Epidermal melanocyte (primary cell): ENCODE measurements around the gene FZD7.

Source experiments
- DNase-seq: peaks from one replicate; pipeline ENCODE4 v3.0.0; 2011; ENCODE audit warnings: low spot score; ENCODE audit not compliant: insufficient read length

The FZD7 gene

GRCh38 chr2:202036601-202037037, 3.0 kb downstream of the FZD7 start:
- no peak for DNase-seq

DNA sequence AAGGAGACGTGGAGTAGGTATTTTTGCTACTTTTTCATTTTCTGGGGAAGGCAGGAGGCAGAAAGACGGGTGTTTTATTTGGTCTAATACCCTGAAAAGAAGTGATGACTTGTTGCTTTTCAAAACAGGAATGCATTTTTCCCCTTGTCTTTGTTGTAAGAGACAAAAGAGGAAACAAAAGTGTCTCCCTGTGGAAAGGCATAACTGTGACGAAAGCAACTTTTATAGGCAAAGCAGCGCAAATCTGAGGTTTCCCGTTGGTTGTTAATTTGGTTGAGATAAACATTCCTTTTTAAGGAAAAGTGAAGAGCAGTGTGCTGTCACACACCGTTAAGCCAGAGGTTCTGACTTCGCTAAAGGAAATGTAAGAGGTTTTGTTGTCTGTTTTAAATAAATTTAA, 3.4 kb downstream of the FZD7 start:
- DNase-seq: no peak

DNA sequence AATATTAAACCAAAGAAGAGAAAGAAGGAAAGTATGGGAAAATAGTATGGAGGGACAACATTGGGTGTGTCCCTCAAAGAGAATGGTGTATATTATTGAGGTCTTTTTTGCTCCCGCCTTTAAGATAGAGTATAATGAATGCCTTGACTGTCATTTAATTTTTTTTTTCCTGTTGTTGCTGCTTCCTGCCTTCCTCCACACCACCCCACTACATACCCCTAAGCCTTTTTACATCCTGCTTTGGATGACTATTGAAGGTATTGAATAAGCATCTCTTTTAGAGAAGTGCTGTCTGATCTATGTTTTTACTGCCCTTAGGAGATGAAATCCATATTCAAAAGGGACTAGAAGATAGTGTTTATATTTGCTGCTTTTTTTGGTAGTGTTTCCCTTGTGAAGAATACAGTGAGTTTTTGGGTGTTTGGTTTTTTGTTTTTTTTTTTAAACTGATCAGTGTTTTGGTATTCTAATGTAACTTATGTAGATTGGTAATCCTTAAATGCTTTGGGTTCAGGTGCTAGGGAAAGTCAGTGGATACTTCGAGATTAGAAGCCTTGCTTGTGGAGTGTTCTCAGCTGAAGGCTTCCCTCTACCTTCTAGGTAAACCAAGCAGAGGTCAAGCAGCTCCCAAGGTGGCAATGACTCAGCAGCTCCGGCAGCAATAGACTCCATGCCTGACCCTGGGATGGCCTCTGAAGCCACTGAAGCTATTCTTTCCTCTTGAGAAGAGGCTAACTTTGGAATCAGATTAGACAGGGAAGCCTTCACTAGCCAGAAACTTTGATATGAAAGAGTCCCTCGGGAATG, 5.0 kb downstream of the FZD7 start:
- no peak for DNase-seq

GRCh38 chr2:202039278-202040078, 5.8 kb downstream of the FZD7 start:
- DNase-seq: no peak

- DNase-seq: no peak
Observed at GRCh38 chr2:202040079-202040844, 6.6 kb downstream of the FZD7 start.

- no peak for DNase-seq
Observed at GRCh38 chr2:202042444-202042843, 8.8 kb downstream of the FZD7 start.

DNA sequence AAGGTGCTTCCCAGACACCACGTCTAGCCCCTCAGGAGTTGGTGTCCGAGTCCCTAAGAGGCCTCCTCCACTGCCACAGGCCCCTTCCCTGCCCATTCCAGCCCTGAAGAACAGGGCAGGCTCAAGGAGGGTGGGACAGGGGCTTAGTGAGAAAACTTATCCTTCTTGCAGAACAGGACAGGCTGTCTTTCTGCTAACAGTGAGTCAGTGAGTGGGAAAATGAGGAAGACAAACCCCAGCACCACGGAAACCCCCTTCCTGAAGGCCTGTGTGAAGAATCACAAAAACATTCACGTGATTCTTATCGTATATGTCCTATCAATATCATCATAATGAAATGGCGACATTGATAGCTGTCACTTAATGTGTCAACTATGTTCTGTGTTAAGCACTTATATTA, 9.8 kb downstream of the FZD7 start:
- DNase-seq: no peak

GRCh38 chr2:202044777-202045176, 11.1 kb downstream of the FZD7 start:
- DNase-seq: no peak

DNA sequence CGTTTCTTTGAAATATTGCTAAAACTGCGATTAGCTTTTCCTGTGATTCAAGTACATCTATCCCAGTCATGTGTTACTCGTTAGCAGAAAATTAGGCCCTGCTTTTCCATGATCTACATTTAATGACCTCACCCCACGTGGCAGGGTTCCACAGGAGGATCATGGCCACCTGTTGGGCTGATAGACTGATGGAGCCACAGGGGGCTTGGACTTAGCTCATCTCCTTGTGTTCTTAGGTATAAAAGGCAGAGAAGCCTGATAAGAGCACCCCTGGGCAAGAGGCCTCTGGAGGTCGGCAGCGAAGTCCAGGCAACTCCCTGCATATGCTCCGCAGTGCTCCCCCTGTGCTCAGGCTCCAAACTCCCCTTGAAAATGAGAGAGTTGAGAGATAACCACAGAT, 12.9 kb downstream of the FZD7 start:
- DNase-seq: no peak

DNA sequence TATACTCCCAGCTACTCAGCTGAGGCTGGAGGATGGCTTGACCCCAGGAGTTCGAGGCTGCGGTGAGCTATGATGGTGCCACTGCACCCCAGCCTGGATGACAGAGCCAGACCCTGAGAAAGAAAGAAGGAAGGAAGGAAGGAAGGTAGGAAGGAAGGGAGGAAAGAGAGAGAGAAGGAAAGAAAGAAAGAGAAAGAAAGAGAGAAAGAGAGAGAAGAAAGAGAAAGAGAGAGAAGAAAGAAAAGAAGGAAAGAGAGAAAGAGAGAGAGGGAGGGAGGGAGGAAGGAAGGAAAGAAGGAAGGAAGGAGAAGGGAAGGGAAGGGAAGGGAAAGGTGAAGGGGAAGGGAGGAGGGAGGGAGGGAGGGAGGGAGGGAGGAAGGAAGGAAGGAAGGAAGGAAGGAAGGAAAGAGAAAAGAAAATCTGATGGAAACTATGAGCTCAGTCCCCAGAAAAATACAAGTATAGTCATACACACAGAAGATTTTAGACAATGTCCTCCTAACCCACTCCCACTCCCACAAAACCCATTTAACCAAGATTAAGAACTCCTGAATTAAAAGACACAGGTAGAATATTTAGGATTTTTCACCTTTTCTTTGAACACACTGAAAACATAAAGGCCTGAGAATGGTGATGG, 15.6 kb downstream of the FZD7 start:
- no peak for DNase-seq

DNA sequence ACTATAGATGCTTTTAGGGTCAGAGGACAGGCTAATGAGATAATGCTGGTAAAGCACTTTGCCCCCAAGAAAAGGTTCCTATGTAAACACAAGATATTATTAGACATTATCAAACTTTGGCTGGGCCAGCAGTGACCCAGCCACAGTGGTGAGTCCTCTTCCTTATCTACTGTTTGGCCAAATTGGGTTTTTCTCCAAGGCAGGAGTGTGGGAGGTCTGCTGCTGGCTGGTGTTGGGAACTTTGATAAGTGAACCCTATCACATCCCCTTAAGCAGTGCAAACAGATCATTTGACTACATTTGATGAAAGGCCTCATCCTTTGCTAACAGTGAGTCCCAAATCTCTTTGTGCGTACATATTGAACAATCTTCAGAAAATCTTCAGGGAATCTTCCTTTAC, 16.2 kb downstream of the FZD7 start:
- no peak for DNase-seq

GRCh38 chr2:202050652-202051051, 17.0 kb downstream of the FZD7 start:
- no peak for DNase-seq

GRCh38 chr2:202051499-202052161, 18.0 kb downstream of the FZD7 start:
- no peak for DNase-seq

DNA sequence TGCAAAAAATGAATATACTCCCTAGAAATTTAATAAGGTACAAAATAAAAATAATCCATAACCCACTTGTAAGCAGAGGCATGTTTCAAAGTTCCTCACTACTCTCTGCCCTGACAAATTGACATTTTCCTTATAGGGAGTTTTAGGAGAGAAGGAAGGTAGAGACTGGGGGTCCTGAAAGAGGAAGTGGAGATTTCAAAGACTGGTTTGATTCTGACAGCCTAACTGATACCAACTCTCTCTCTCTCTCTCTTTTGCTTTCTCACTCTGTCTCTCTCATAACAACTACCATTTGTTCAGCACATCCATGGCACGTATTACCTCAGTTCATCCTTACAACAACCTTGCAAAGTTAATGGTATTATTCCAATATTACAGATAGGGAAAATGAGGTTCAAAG, 18.6 kb downstream of the FZD7 start:
- no peak for DNase-seq

DNA sequence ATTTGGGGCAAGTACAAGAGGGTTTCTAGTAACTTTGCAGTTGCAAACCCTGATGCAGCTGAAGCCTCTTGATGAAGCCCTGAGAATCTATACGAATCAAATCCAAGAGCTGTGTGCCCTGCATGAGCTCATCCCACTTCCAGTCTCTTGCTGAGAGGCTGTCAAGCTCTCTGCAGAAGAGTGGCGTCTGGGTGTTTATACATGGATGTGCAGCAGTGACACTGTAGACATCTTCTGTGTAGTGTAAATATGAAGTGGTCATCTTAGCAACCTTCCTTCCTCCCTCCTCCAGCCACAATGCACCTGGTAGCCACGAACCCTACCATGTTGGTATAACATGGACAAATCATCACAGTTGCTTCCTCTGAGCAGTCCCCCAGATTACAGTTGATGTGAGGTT, 21.0 kb downstream of the FZD7 start:
- no peak for DNase-seq

- no peak for DNase-seq
Observed at GRCh38 chr2:202056611-202057010, 23.0 kb downstream of the FZD7 start.

DNA sequence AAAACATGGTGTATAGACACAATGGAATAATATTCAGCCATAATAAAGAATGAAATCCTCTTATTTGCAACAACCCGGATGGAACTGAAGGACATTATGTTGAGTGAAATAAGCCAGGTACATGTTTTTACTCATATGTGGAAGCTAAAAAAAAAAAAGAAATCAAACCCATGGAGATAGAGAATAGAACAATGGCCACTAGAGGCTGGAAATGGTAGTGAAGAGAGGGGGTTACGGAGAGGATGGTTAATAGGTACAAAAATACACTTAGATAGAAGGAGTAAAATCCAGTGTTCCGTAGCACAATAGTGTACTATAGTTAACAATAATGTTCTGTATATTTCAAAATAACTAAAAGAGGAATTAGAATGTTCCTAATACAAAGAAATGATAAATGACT, 26.6 kb downstream of the FZD7 start:
- no peak for DNase-seq

GRCh38 chr2:202061695-202062094, 28.0 kb downstream of the FZD7 start:
- no peak for DNase-seq

DNA sequence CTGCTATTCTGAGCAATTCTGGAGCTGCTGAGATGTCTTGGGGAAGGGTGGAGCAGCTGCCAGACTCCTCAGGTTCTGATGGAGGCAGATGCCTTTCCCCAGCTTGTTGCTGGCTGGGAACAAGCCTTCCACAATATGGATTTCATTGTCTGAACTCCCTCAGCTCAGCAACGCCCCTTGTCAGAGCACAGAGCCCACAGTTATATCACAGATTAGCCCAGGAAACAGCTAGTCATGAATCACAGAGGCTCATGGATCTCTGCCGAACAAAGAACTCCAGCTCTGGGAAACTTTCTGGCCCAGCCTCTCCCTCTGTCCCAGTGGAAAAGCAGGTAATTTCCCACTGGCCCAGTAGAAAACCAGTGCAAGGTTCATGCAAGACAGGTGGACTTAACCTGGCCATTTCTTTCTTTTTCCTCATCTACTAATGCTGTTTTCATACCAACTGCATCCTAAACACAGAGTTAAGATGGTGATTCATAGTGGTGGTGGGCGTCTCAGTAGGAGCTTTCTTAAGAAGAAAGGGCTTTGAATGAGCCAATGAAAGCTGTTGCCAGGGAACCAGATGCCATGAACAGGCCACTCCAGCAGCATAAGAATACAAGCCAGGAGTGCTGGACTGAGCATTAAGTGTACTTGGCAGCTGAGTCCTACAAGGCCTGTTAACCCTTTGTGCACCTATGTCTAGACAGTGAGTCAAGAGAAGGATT, 30.7 kb downstream of the FZD7 start:
- no peak for DNase-seq

GRCh38 chr2:202064881-202065230, 31.2 kb downstream of the FZD7 start:
- DNase-seq: no peak
